ENCODE measurements around the gene GET3. TPM values are rescaled to one million over a fixed set of nuclear protein-coding genes. Genes with fewer than 3 reads are reported as not detected.

Gene GET3
- total and polyA plus RNA-seq, 4 donors: 22.8 to 44.1 (median 27.2) TPM

- H3K9ac ChIP-seq (ENCODE audit: low read depth in 1 of 2, low read length in 2 of 2): no peak overlapping the region
- TF ChIP-seq, protein P1, sequence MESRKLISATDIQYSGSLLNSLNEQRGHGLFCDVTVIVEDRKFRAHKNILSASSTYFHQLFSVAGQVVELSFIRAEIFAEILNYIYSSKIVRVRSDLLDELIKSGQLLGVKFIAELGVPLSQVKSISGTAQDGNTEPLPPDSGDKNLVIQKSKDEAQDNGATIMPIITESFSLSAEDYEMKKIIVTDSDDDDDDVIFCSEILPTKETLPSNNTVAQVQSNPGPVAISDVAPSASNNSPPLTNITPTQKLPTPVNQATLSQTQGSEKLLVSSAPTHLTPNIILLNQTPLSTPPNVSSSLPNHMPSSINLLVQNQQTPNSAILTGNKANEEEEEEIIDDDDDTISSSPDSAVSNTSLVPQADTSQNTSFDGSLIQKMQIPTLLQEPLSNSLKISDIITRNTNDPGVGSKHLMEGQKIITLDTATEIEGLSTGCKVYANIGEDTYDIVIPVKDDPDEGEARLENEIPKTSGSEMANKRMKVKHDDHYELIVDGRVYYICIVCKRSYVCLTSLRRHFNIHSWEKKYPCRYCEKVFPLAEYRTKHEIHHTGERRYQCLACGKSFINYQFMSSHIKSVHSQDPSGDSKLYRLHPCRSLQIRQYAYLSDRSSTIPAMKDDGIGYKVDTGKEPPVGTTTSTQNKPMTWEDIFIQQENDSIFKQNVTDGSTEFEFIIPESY (IDR thresholded peaks at IDR 0.05): no peak
- no peak for TF ChIP-seq FOXA2 (IDR thresholded peaks at IDR 0.05)
- H3K27me3 ChIP-seq (ENCODE audit: control insufficient read depth in 4 of 4, insufficient read depth in 4 of 4, low read length in 3 of 4): peaks cover 0 to 2% (median 0%) of the 10 kb centered on the region in 4 donors
- H3K36me3 ChIP-seq (ENCODE audit: control insufficient read depth in 4 of 4, insufficient read depth in 3 of 4, low read depth in 1 of 4, low read length in 3 of 4): peaks cover 3 to 7% (median 5%) of the 10 kb centered on the region in 4 donors
- no peaks in the 10 kb centered on the region for H3K9me3 ChIP-seq (ENCODE audit: control insufficient read depth in 4 of 4, low read length in 3 of 4)
- no peak for DNase-seq (ENCODE audit: low spot score)
- H3K27ac ChIP-seq (ENCODE audit: low read depth in 1 of 2, low read length in 2 of 2): no peak overlapping the region
- H3K4me3 ChIP-seq (ENCODE audit: low read depth in 1 of 3, low read length in 3 of 3): no peak overlapping the region
- no peaks in the 10 kb centered on the region for H3K4me1 ChIP-seq (ENCODE audit: control insufficient read depth in 4 of 4, insufficient read depth in 4 of 4, low read length in 3 of 4)
- WGBS: 79% methylated on average over 23 of the region's 23 CpGs
These were observed 14.9 kb downstream of the GET3 start for GRCh38 chr19:12752056-12752781.

DNA sequence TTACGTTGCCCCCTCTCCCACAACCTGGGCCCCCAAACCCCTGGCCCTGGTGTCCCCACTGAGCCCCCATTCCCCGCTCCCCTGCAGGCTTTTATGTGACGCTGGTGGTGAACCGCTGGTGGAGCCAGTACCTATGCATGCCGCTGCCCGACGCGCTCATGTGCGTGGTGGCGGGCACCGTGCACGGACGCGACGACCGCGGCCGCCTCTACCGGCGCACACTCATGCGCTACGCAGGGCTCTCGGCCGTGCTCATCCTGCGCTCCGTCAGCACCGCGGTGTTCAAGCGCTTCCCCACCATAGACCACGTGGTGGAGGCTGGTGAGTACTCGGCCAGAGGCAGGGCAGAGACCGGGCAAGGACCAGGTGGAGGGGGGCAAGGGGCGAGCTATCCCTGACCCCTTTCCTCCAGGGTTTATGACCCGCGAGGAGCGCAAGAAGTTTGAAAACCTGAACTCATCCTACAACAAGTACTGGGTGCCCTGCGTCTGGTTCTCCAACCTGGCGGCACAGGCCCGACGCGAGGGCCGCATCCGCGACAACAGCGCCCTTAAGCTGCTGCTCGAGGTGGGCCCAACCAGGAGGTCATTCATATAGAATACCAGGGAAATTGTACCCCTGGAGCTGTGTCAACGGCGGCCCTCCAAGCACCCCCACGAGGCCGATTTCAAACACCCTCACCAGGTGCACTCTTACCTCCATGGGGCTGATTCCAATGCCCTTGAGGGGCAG, 17.3 kb downstream of the GET3 start:
- no peak overlapping the region for H3K4me3 ChIP-seq (ENCODE audit: low read depth in 1 of 3, low read length in 3 of 3)
- no peak overlapping the region for H3K27ac ChIP-seq (ENCODE audit: low read depth in 1 of 2, low read length in 2 of 2)
- peaks cover 0 to 2% (median 0%) of the 10 kb centered on the region in 4 donors for H3K27me3 ChIP-seq (ENCODE audit: control insufficient read depth in 4 of 4, insufficient read depth in 4 of 4, low read length in 3 of 4)
- peaks cover 2 to 8% (median 6%) of the 10 kb centered on the region in 4 donors for H3K4me1 ChIP-seq (ENCODE audit: control insufficient read depth in 4 of 4, insufficient read depth in 4 of 4, low read length in 3 of 4)
- no peaks in the 10 kb centered on the region for H3K9me3 ChIP-seq (ENCODE audit: control insufficient read depth in 4 of 4, low read length in 3 of 4)
- no peak overlapping the region for H3K9ac ChIP-seq (ENCODE audit: low read depth in 1 of 2, low read length in 2 of 2)
- 66% methylated on average over 50 of the region's 50 CpGs for WGBS
- TF ChIP-seq HNF4A (conservative IDR thresholded peaks at IDR 0.05): no peak
- TF ChIP-seq, protein P2, sequence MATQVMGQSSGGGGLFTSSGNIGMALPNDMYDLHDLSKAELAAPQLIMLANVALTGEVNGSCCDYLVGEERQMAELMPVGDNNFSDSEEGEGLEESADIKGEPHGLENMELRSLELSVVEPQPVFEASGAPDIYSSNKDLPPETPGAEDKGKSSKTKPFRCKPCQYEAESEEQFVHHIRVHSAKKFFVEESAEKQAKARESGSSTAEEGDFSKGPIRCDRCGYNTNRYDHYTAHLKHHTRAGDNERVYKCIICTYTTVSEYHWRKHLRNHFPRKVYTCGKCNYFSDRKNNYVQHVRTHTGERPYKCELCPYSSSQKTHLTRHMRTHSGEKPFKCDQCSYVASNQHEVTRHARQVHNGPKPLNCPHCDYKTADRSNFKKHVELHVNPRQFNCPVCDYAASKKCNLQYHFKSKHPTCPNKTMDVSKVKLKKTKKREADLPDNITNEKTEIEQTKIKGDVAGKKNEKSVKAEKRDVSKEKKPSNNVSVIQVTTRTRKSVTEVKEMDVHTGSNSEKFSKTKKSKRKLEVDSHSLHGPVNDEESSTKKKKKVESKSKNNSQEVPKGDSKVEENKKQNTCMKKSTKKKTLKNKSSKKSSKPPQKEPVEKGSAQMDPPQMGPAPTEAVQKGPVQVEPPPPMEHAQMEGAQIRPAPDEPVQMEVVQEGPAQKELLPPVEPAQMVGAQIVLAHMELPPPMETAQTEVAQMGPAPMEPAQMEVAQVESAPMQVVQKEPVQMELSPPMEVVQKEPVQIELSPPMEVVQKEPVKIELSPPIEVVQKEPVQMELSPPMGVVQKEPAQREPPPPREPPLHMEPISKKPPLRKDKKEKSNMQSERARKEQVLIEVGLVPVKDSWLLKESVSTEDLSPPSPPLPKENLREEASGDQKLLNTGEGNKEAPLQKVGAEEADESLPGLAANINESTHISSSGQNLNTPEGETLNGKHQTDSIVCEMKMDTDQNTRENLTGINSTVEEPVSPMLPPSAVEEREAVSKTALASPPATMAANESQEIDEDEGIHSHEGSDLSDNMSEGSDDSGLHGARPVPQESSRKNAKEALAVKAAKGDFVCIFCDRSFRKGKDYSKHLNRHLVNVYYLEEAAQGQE (IDR thresholded peaks at IDR 0.05): no peak
- TF ChIP-seq FOXA1 (IDR thresholded peaks at IDR 0.05): no peak
- TF ChIP-seq FOXA2 (IDR thresholded peaks at IDR 0.05): no peak
- no peak for TF ChIP-seq NR2F2 (IDR thresholded peaks at IDR 0.05)
- TF ChIP-seq, protein P1 (IDR thresholded peaks at IDR 0.05): no peak
- TF ChIP-seq, protein P3, sequence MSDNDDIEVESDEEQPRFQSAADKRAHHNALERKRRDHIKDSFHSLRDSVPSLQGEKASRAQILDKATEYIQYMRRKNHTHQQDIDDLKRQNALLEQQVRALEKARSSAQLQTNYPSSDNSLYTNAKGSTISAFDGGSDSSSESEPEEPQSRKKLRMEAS (IDR thresholded peaks at IDR 0.05): no peak
- no peak for TF ChIP-seq HNF4G (IDR thresholded peaks at IDR 0.05)
- TF ChIP-seq EGR1 (IDR thresholded peaks at IDR 0.05; ENCODE audit: low read depth in 2 of 2): no peak
- TF ChIP-seq YY1 (IDR thresholded peaks at IDR 0.05): no peak
- no peak for TF ChIP-seq GABPA (IDR thresholded peaks at IDR 0.05 in 1 of 2, conservative IDR thresholded peaks at IDR 0.05 in 1 of 2)
- TF ChIP-seq, protein P4, sequence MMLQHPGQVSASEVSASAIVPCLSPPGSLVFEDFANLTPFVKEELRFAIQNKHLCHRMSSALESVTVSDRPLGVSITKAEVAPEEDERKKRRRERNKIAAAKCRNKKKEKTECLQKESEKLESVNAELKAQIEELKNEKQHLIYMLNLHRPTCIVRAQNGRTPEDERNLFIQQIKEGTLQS (IDR thresholded peaks at IDR 0.05): no peak
- TF ChIP-seq RXRA (IDR thresholded peaks at IDR 0.05): no peak
- no peak for TF ChIP-seq RAD21 (IDR thresholded peaks at IDR 0.05)
- TF ChIP-seq SP1 (IDR thresholded peaks at IDR 0.05): no peak
- no peak for TF ChIP-seq TAF1 (conservative IDR thresholded peaks at IDR 0.05)
- no peak for TF ChIP-seq JUND (IDR thresholded peaks at IDR 0.05)
- H3K36me3 ChIP-seq (ENCODE audit: control insufficient read depth in 4 of 4, insufficient read depth in 3 of 4, low read depth in 1 of 4, low read length in 3 of 4): no peaks in the 10 kb centered on the region
- no peak for DNase-seq (ENCODE audit: low spot score)

Data from liver (tissue), 9 donors.